ENCODE data around the gene SPIN2B. TPM values are rescaled to one million over a fixed set of nuclear protein-coding genes. Genes with fewer than 3 reads are reported as not detected.

The SPIN2B gene
- total and polyA plus RNA-seq, 2 of the 13 experiments (the other 11 are each of a cell fraction or from before 2014, with no cell fraction given): 7.9 to 10.4 TPM

GRCh38 chrX:57121162-57121755 lies at the start of gene SPIN2B (continued):
- no peak for TF ChIP-seq PTBP1 (IDR thresholded peaks at IDR 0.05; ENCODE audit: low read depth, low read length, poor library complexity, severe bottlenecking)
- TF ChIP-seq TRIM24 (CRISPR knock-in tag; IDR thresholded peaks at IDR 0.05): no peak
- peak; percentile 47; the same call in 1 of the 2 replicates for TF ChIP-seq GMEB1 (CRISPR knock-in tag; IDR thresholded peaks at IDR 0.05; ENCODE audit: borderline replicate concordance)
- TF ChIP-seq JARID2 (CRISPR knock-in tag; IDR thresholded peaks at IDR 0.05; ENCODE audit: insufficient replicate concordance): no peak
- TF ChIP-seq FOXA3 (CRISPR knock-in tag; IDR thresholded peaks at IDR 0.05): no peak
- TF ChIP-seq ZBTB49 (CRISPR knock-in tag; IDR thresholded peaks at IDR 0.05; ENCODE audit: borderline replicate concordance): no peak
- TF ChIP-seq ZNF674 (CRISPR knock-in tag; IDR thresholded peaks at IDR 0.05; ENCODE audit: low read depth): no peak
- no peak for TF ChIP-seq WIZ (CRISPR knock-in tag; IDR thresholded peaks at IDR 0.05)
- TF ChIP-seq ZSCAN25 (CRISPR knock-in tag; IDR thresholded peaks at IDR 0.05): 0 out of 2 replicates have a peak, but pooled peaks have one; percentile 29
- no peak for TF ChIP-seq ZNF549 (CRISPR knock-in tag; IDR thresholded peaks at IDR 0.05)
- TF ChIP-seq GTF2F1 (IDR thresholded peaks at IDR 0.05; ENCODE audit: low read length): no peak
- no peak; the same call in 1 of the 2 replicates for TF ChIP-seq PRDM10 (CRISPR knock-in tag; IDR thresholded peaks at IDR 0.05; ENCODE audit: low read depth)
- no peak for TF ChIP-seq CEBPZ (IDR thresholded peaks at IDR 0.05; ENCODE audit: low read length)
